ENCODE data around the gene COMP.

- TF ChIP-seq CTCF (IDR thresholded peaks at IDR 0.05), result no peak
- TF ChIP-seq POLR2A (IDR thresholded peaks at IDR 0.05), result no peak
- TF ChIP-seq POLR2AphosphoS5 (IDR thresholded peaks at IDR 0.05; ENCODE audit: insufficient read depth in 1 of 2, low read depth in 1 of 2), result no peak
Measured at GRCh38 chr19:18794029-18794313, 2.9 kb upstream of the COMP start.
